ENCODE results near the gene EVC. TPM values are rescaled to one million over a fixed set of nuclear protein-coding genes. Genes with fewer than 3 reads are reported as not detected.

The EVC gene
- total and polyA plus RNA-seq, 2 experiments from 2014 or later = 4.8 to 8.6 TPM

DNA sequence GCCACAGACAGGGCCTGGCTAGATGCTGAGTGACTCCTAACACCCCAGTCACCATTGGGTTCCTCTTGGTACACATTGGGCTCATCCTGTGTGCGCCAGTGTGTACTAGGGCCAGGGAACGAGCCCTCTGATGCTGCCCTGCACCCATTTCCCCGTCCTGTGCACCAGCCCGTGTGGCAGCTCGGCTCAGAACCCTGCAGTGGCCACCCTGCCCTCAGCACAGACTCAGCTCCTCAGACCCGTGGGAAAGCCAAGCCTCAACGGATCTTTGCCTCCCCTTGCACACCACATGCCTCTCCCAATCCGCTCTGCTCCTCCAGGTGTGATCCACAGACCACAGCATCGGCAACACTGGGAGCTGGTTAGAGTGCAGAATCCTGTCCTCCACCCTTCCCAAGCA lies 38.6 kb downstream of the EVC start:
- DNase-seq (ENCODE audit: low spot score) = no peak
- TF ChIP-seq, protein P1, sequence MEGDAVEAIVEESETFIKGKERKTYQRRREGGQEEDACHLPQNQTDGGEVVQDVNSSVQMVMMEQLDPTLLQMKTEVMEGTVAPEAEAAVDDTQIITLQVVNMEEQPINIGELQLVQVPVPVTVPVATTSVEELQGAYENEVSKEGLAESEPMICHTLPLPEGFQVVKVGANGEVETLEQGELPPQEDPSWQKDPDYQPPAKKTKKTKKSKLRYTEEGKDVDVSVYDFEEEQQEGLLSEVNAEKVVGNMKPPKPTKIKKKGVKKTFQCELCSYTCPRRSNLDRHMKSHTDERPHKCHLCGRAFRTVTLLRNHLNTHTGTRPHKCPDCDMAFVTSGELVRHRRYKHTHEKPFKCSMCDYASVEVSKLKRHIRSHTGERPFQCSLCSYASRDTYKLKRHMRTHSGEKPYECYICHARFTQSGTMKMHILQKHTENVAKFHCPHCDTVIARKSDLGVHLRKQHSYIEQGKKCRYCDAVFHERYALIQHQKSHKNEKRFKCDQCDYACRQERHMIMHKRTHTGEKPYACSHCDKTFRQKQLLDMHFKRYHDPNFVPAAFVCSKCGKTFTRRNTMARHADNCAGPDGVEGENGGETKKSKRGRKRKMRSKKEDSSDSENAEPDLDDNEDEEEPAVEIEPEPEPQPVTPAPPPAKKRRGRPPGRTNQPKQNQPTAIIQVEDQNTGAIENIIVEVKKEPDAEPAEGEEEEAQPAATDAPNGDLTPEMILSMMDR (IDR thresholded peaks at IDR 0.05; ENCODE audit: poor library complexity) = no peak
- no peak for TF ChIP-seq EZH2 (IDR thresholded peaks at IDR 0.05; ENCODE audit: borderline replicate concordance)
- no peak for TF ChIP-seq EZH2phosphoT487 (IDR thresholded peaks at IDR 0.05; ENCODE audit: low read depth, severe bottlenecking, unreplicated experiment)
- no peaks in the 10 kb centered on the region for H3K4me1 ChIP-seq (ENCODE audit: insufficient read depth)
- no peaks in the 10 kb centered on the region for H3K27me3 ChIP-seq
- H3K27ac ChIP-seq = peak overlapping the region; percentile 72
- no peaks in the 10 kb centered on the region for H3K9me3 ChIP-seq (ENCODE audit: low read depth)
- 91% methylated on average over 9 of the region's 9 CpGs for WGBS (ENCODE audit: low lambda C conversion rate, missing lambda C conversion rate)
- H3K9me2 ChIP-seq (replicated peaks; ENCODE audit: insufficient read depth) = no peaks in the 10 kb centered on the region
- no peak overlapping the region for H2AFZ ChIP-seq
- no peak overlapping the region for H3K4me3 ChIP-seq
- H3K4me2 ChIP-seq = no peak overlapping the region
- H3K36me3 ChIP-seq (replicated peaks; ENCODE audit: insufficient read depth, low read depth) = no peaks in the 10 kb centered on the region
- no peaks in the 10 kb centered on the region for H3K79me2 ChIP-seq
- no peaks in the 10 kb centered on the region for H4K20me1 ChIP-seq (ENCODE audit: insufficient read depth, poor library complexity, severe bottlenecking)

GRCh38 chr4:5750052-5750945 lies 39.3 kb downstream of the EVC start:
- no peak for DNase-seq (ENCODE audit: low spot score)
- 85% methylated on average over 10 of the region's 10 CpGs for WGBS (ENCODE audit: low lambda C conversion rate, missing lambda C conversion rate)
- H3K9me2 ChIP-seq (replicated peaks; ENCODE audit: insufficient read depth) = no peaks in the 10 kb centered on the region
- no peaks in the 10 kb centered on the region for H3K4me1 ChIP-seq (ENCODE audit: insufficient read depth)
- no peaks in the 10 kb centered on the region for H3K9me3 ChIP-seq (ENCODE audit: low read depth)
- TF ChIP-seq EZH2phosphoT487 (IDR thresholded peaks at IDR 0.05; ENCODE audit: low read depth, severe bottlenecking, unreplicated experiment) (no peak), EZH2 (IDR thresholded peaks at IDR 0.05; ENCODE audit: borderline replicate concordance) (no peak)
- TF ChIP-seq, protein P1 (IDR thresholded peaks at IDR 0.05; ENCODE audit: poor library complexity) = no peak
- no peaks in the 10 kb centered on the region for H4K20me1 ChIP-seq (ENCODE audit: insufficient read depth, poor library complexity, severe bottlenecking)
- no peak overlapping the region for H3K4me2 ChIP-seq
- no peaks in the 10 kb centered on the region for H3K27me3 ChIP-seq
- H2AFZ ChIP-seq = no peak overlapping the region
- H3K79me2 ChIP-seq = no peaks in the 10 kb centered on the region
- no peaks in the 10 kb centered on the region for H3K36me3 ChIP-seq (replicated peaks; ENCODE audit: insufficient read depth, low read depth)
- no peak overlapping the region for H3K4me3 ChIP-seq
- H3K27ac ChIP-seq = peak overlapping the region; percentile 72

DNA sequence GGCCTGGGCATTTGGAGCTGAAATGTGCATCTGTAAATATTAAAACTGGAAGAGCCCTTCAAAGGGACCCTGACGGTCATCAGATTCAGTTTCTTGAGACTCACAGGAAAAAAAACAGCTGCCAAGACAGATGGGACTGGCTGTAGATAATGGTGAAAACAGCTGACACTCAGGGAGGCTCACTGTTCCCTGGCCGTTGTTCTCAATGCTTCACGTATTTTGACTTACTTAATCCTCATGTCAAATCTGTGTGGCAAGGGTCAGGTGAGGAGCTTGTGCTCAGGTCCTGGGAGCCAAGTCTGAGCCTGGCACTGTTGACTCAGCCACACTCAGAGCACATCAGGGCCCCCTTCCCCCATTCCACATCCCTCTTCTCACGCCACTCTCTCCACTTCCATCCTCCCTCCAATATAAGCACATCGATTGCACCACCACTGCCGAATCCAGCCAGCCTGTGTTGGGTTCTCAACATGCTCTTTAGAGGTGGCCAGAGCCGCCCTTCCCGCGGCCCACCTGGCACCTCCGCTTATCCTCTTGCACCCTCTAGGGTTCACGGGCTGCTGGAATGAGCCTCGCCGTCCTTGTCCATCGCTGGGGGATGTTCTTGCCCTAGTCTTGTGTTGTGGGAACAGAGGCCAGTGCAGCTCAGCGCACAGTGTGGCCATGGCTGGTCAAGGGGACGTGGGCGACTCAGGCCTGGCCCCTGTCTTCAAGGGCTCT lies 40.1 kb downstream of the EVC start:
- H3K9me2 ChIP-seq (replicated peaks; ENCODE audit: insufficient read depth) = no peaks in the 10 kb centered on the region
- H3K27ac ChIP-seq = peak overlapping the region; percentile 76
- H3K9me3 ChIP-seq (ENCODE audit: low read depth) = no peaks in the 10 kb centered on the region
- peak; percentile 35 for DNase-seq (ENCODE audit: low spot score)
- H4K20me1 ChIP-seq (ENCODE audit: insufficient read depth, poor library complexity, severe bottlenecking) = no peaks in the 10 kb centered on the region
- no peak overlapping the region for H3K4me2 ChIP-seq
- no peak overlapping the region for H3K4me3 ChIP-seq
- H2AFZ ChIP-seq = no peak overlapping the region
- no peaks in the 10 kb centered on the region for H3K27me3 ChIP-seq
- H3K79me2 ChIP-seq = no peaks in the 10 kb centered on the region
- no peaks in the 10 kb centered on the region for H3K36me3 ChIP-seq (replicated peaks; ENCODE audit: insufficient read depth, low read depth)
- 86% methylated on average over 17 of the region's 17 CpGs for WGBS (ENCODE audit: low lambda C conversion rate, missing lambda C conversion rate)
- no peaks in the 10 kb centered on the region for H3K4me1 ChIP-seq (ENCODE audit: insufficient read depth)
- TF ChIP-seq EZH2phosphoT487 (IDR thresholded peaks at IDR 0.05; ENCODE audit: low read depth, severe bottlenecking, unreplicated experiment) = no peak
- TF ChIP-seq, protein P1 (IDR thresholded peaks at IDR 0.05; ENCODE audit: poor library complexity) = no peak
- TF ChIP-seq EZH2 (IDR thresholded peaks at IDR 0.05; ENCODE audit: borderline replicate concordance) = no peak
